ENCODE data around the gene CAMTA1. TPM values are rescaled to one million over a fixed set of nuclear protein-coding genes. Genes with fewer than 3 reads are reported as not detected.

The CAMTA1 gene
- total and polyA plus RNA-seq, 9 of the 15 experiments (the other 6 are each of a cell fraction or from before 2014, with no cell fraction given) = 43.9 to 161 (median 65.9) TPM

DNA sequence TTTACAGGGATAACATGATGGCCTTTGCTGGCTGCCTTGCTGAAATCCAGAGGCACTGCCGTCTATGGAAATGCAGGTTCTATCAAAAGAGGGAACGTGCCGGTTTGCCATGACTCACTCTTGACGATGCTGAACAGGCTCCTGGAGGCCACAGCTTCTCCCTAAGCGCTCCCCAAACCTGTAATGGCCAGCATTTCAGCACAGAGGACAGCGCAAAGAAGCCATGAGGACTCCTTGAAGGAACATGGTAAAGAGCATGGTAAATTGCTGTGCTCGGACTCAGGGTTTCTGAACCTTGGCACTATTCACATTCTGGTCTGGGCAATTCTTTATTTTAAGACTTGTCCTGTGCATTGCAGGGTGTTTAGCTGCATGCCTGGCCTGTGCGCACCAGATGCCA is 217.5 kb downstream of the CAMTA1 start (continued):
- TF ChIP-seq, protein P1, sequence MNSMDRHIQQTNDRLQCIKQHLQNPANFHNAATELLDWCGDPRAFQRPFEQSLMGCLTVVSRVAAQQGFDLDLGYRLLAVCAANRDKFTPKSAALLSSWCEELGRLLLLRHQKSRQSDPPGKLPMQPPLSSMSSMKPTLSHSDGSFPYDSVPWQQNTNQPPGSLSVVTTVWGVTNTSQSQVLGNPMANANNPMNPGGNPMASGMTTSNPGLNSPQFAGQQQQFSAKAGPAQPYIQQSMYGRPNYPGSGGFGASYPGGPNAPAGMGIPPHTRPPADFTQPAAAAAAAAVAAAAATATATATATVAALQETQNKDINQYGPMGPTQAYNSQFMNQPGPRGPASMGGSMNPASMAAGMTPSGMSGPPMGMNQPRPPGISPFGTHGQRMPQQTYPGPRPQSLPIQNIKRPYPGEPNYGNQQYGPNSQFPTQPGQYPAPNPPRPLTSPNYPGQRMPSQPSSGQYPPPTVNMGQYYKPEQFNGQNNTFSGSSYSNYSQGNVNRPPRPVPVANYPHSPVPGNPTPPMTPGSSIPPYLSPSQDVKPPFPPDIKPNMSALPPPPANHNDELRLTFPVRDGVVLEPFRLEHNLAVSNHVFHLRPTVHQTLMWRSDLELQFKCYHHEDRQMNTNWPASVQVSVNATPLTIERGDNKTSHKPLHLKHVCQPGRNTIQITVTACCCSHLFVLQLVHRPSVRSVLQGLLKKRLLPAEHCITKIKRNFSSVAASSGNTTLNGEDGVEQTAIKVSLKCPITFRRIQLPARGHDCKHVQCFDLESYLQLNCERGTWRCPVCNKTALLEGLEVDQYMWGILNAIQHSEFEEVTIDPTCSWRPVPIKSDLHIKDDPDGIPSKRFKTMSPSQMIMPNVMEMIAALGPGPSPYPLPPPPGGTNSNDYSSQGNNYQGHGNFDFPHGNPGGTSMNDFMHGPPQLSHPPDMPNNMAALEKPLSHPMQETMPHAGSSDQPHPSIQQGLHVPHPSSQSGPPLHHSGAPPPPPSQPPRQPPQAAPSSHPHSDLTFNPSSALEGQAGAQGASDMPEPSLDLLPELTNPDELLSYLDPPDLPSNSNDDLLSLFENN (IDR thresholded peaks at IDR 0.05; ENCODE audit: low read depth in 2 of 2, low read length in 2 of 2) = no peak
- TF ChIP-seq KLF1 (tag; IDR thresholded peaks at IDR 0.05) = no peak
- TF ChIP-seq PYGO2 (tag; IDR thresholded peaks at IDR 0.05) = no peak
- no peak for TF ChIP-seq KAT2B (IDR thresholded peaks at IDR 0.05; ENCODE audit: low read depth, low read length)
- no peak for TF ChIP-seq KAT8 (IDR thresholded peaks at IDR 0.05; ENCODE audit: low read depth)
- TF ChIP-seq, protein P2, sequence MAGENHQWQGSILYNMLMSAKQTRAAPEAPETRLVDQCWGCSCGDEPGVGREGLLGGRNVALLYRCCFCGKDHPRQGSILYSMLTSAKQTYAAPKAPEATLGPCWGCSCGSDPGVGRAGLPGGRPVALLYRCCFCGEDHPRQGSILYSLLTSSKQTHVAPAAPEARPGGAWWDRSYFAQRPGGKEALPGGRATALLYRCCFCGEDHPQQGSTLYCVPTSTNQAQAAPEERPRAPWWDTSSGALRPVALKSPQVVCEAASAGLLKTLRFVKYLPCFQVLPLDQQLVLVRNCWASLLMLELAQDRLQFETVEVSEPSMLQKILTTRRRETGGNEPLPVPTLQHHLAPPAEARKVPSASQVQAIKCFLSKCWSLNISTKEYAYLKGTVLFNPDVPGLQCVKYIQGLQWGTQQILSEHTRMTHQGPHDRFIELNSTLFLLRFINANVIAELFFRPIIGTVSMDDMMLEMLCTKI (IDR thresholded peaks at IDR 0.05; ENCODE audit: partially characterized antibody) = no peak
- no peak for TF ChIP-seq NEUROD1 (IDR thresholded peaks at IDR 0.05; ENCODE audit: borderline replicate concordance, low read depth, low read length, partially characterized antibody)
